A673 (cell line): Measurements from ENCODE around the gene SFXN5. TPM values are rescaled to one million over a fixed set of nuclear protein-coding genes. Genes with fewer than 3 reads are reported as not detected.

Experiments
- BruUV-seq: library from RNA; stranded (reverse); fragments of 400-500 nt; replicated peaks from 2 replicates; lab custom pipeline; 2021; lab: Mats Ljungman, UMichigan
- CTCF ChIA-PET: fragments of 300-600 bp; sonication (Branson Sonifier 250); formaldehyde crosslinking; loops from one replicate; lab custom pipeline; 2022; ENCODE audit warnings: antibody characterized with exemption; lab: Charles Lee
- POLR2A ChIA-PET: fragments of 300-600 bp; sonication (Branson Sonifier 250); formaldehyde crosslinking; loops from one replicate; lab custom pipeline; 2022; ENCODE audit warnings: antibody characterized with exemption; ENCODE audit not compliant: low non-redundant PET; lab: Charles Lee
- DNase-seq: peaks from one replicate; pipeline ENCODE4 v3.0.0-alpha.2; 2015; ENCODE audit warnings: low spot score
- H3K27ac ChIP-seq: fragments of 200-600 bp; sonication (generic); 2 replicates; pipeline ENCODE4 v1.5.1; 2016; ENCODE audit warnings: mixed run types, low read depth, mild to moderate bottlenecking, mixed read lengths, antibody characterized with exemption, low read length; ENCODE audit not compliant: poor library complexity, severe bottlenecking
- H3K27me3 ChIP-seq: fragments of 200-600 bp; sonication (generic); replicated peaks from 2 replicates; pipeline ENCODE4 v1.6.1; 2017; ENCODE audit warnings: mixed run types, low read depth, mild to moderate bottlenecking, mixed read lengths, antibody characterized with exemption, low read length; ENCODE audit not compliant: insufficient read depth, poor library complexity
- H3K36me3 ChIP-seq: fragments of 200-600 bp; sonication (generic); 2 replicates; pipeline ENCODE4 v1.6.1; 2016; ENCODE audit warnings: mixed run types, mild to moderate bottlenecking, mixed read lengths, antibody characterized with exemption, low read length; ENCODE audit not compliant: insufficient read depth, poor library complexity, severe bottlenecking
- H3K4me1 ChIP-seq: fragments of 200-600 bp; sonication (generic); 2 replicates; pipeline ENCODE4 v1.6.1; 2017; ENCODE audit warnings: mixed run types, mild to moderate bottlenecking, mixed read lengths, antibody characterized with exemption, low read length; ENCODE audit not compliant: insufficient read depth, poor library complexity, severe bottlenecking
- H3K4me3 ChIP-seq: fragments of 200-600 bp; sonication (generic); 2 replicates; pipeline ENCODE4 v1.5.1; 2016; ENCODE audit warnings: low read depth, mixed run types, mild to moderate bottlenecking, mixed read lengths, low read length; ENCODE audit not compliant: poor library complexity, severe bottlenecking
- H3K9me3 ChIP-seq: fragments of 200-600 bp; sonication (generic); 2 replicates; pipeline ENCODE4 v1.6.1; 2016; ENCODE audit warnings: mixed run types, low read depth, mild to moderate bottlenecking, mixed read lengths, antibody characterized with exemption, low read length; ENCODE audit not compliant: poor library complexity, severe bottlenecking
- EZH2 ChIP-seq: fragments of 200-600 bp; sonication (generic); IDR thresholded peaks from 2 replicates; pipeline ENCODE4 v1.6.1; 2017; ENCODE audit warnings: borderline replicate concordance, low read depth, mild to moderate bottlenecking, mixed read lengths, antibody characterized with exemption, low read length; ENCODE audit not compliant: poor library complexity, severe bottlenecking
- intact Hi-C: fragments of 100-400 bp; cut with micrococcal nuclease; formaldehyde crosslinking; loops from one replicate; pipeline ENCODE4 v1.10.0; 2022; ENCODE audit not compliant: unreplicated experiment
- total RNA-seq: library from RNA; stranded (reverse); gene quantifications from 2 replicates; pipeline ENCODE4 v1.2.3, GENCODE V29; 2021
- TF ChIP-seq, protein P1 (sequence below): fragments of 300-800, 200-600 bp; sonication (generic); conservative IDR thresholded peaks from 2 replicates; pipeline ENCODE4 v1.5.1; 2017; ENCODE audit warnings: low read depth, mild to moderate bottlenecking, antibody characterized with exemption, low read length, moderate library complexity, mixed read lengths

Gene SFXN5
- total RNA-seq, 1 experiment from 2014 or later: 23.1 TPM

DNA sequence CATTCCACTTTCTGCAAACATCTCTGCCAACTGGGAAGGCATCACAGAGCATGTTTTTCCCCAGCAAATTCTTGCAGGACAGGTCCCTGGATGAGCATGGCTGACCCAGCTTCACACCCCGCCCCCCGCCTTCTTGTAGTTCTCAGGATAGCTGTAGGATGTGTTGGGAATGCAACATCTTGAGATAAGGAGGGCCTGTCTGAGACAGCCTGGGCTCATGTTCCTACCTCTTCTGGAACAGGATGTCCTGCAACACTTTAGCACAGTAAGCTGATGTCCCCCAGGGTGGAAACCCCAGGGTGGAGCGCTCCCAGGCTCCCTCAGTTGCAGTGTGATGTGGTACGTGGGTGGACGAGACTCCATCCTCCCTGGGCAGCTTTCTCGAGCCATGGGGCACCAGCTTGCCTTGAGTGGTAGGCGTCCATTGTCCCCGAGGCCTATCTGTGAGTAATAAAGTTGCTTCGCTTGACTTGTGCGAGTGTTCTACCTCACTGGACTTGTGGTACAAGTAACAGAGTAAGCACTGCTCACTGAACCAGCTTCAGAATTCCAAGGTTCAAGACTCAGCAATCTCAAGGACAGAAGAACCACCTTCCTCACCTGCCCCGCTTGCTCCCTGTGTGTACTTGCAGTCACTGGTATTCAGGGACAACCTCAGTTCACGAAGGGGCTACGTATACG is 105.6 kb downstream of the SFXN5 start:
- no peak for DNase-seq
- TF ChIP-seq, protein P1, sequence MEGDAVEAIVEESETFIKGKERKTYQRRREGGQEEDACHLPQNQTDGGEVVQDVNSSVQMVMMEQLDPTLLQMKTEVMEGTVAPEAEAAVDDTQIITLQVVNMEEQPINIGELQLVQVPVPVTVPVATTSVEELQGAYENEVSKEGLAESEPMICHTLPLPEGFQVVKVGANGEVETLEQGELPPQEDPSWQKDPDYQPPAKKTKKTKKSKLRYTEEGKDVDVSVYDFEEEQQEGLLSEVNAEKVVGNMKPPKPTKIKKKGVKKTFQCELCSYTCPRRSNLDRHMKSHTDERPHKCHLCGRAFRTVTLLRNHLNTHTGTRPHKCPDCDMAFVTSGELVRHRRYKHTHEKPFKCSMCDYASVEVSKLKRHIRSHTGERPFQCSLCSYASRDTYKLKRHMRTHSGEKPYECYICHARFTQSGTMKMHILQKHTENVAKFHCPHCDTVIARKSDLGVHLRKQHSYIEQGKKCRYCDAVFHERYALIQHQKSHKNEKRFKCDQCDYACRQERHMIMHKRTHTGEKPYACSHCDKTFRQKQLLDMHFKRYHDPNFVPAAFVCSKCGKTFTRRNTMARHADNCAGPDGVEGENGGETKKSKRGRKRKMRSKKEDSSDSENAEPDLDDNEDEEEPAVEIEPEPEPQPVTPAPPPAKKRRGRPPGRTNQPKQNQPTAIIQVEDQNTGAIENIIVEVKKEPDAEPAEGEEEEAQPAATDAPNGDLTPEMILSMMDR: no peak
- no peak for TF ChIP-seq EZH2
- no TSS peak for BruUV-seq
- H3K4me1 ChIP-seq: no peaks in the 10 kb centered on the region
- no peak overlapping the region for H3K27ac ChIP-seq
- no peaks in the 10 kb centered on the region for H3K27me3 ChIP-seq
- ChIA-PET CTCF (no interaction called here), POLR2A (no interaction called here)
- no peaks in the 10 kb centered on the region for H3K9me3 ChIP-seq
- H3K4me3 ChIP-seq: no peak overlapping the region
- H3K36me3 ChIP-seq: no peaks in the 10 kb centered on the region
- intact Hi-C loops: no loop called here

GRCh38 chr2:72965016-72965415 is 106.5 kb downstream of the SFXN5 start:
- CTCF ChIA-PET: no interaction called here
- Histone ChIP-seq H3K36me3 (no peaks in the 10 kb centered on the region), H3K4me1 (no peaks in the 10 kb centered on the region), H3K4me3 (no peak overlapping the region), H3K9me3 (no peaks in the 10 kb centered on the region), H3K27me3 (no peaks in the 10 kb centered on the region), H3K27ac (no peak overlapping the region)
- POLR2A ChIA-PET: no interaction called here
- no TSS peak for BruUV-seq
- intact Hi-C loops: no loop called here
- DNase-seq: no peak
- TF ChIP-seq, protein P1: no peak
- TF ChIP-seq EZH2: no peak

DNA sequence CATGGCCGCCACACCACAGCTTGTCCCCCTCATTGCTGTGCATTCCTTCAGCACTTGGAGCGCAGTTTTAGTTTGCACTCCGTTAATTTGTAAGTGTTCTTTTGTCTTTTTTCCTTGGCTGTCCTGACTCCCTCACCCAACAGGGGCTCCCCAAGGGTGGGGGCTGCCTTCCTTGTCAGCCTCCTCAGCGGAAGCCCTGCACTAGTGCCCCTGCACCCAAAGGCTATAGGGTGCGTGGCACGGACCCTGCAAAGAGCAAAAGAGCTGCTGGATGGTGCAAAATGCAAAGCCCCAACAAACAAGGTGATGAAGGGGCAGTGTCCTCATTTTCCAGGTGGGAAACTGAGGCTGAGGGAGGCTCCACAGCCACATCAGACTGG is 107.4 kb downstream of the SFXN5 start:
- no peak for DNase-seq
- ChIA-PET CTCF (no interaction called here), POLR2A (interaction anchor here (0.7 kb wide), 1 partner anchor 889 kb away, joined by 3 read pairs; no protein-coding TSS in a partner anchor)
- H3K36me3 ChIP-seq: no peaks in the 10 kb centered on the region
- no peak overlapping the region for H3K27ac ChIP-seq
- intact Hi-C loops: no loop called here
- no TSS peak for BruUV-seq
- TF ChIP-seq, protein P1: no peak
- TF ChIP-seq EZH2: no peak
- H3K4me3 ChIP-seq: no peak overlapping the region
- H3K27me3 ChIP-seq: no peaks in the 10 kb centered on the region
- H3K4me1 ChIP-seq: no peaks in the 10 kb centered on the region
- H3K9me3 ChIP-seq: no peaks in the 10 kb centered on the region
